ENCODE data around the gene HNRNPC. TPM values are rescaled to one million over a fixed set of nuclear protein-coding genes. Genes with fewer than 3 reads are reported as not detected.

HNRNPC gene
- total and polyA plus RNA-seq, 10 of the 15 experiments (the other 5 are each of a cell fraction or from before 2014, with no cell fraction given): 679 to 1,492 (median 1,262) TPM

GRCh38 chr14:21201732-21202462, 67.3 kb downstream of the HNRNPC start:
- no peak overlapping the region for H3K4me3 ChIP-seq
- H3K4me1 ChIP-seq (ENCODE audit: control insufficient read depth, insufficient read depth, low read length): no peaks in the 10 kb centered on the region
- no TSS peak for BruUV-seq (replicated peaks)
- H3K9me3 ChIP-seq (replicated peaks; ENCODE audit: control insufficient read depth, insufficient read depth, low read length): no peaks in the 10 kb centered on the region
- no peak overlapping the region for H3K9ac ChIP-seq (ENCODE audit: control insufficient read depth, insufficient read depth, low read length)
- TF ChIP-seq TCF7 (IDR thresholded peaks at IDR 0.05; ENCODE audit: borderline replicate concordance): no peak
- no peak for TF ChIP-seq HDAC6 (IDR thresholded peaks at IDR 0.05; ENCODE audit: unreplicated experiment)
- TF ChIP-seq POLR2AphosphoS2 (IDR thresholded peaks at IDR 0.05; ENCODE audit: low read depth, low read length): peak; percentile 40; the same call in 1 of the 2 replicates
- H4K20me1 ChIP-seq (ENCODE audit: control insufficient read depth, insufficient read depth): no peaks in the 10 kb centered on the region
- 68% methylated on average over 12 of the region's 12 CpGs for WGBS (ENCODE audit: insufficient coverage, insufficient replicate concordance, low lambda C conversion rate, missing lambda C conversion rate)
- ChIA-PET POLR2A (interaction anchor here (0.5 kb wide), 1 partner anchor 1813 kb away, joined by 3 read pairs; no protein-coding TSS in a partner anchor), SMC1A (ENCODE audit: uncharacterized antibody, unreplicated experiment) (interaction anchor here (0.9 kb wide), 1 partner anchor 55 kb away, joined by 4 read pairs; no protein-coding TSS in a partner anchor), CTCF (no interaction called here), RAD21 (ENCODE audit: unreplicated experiment) (no interaction called here)
- H3K36me3 ChIP-seq (ENCODE audit: control insufficient read depth in 2 of 2, insufficient read depth in 2 of 2, low read length in 1 of 2): peaks cover 1 to 8% of the 10 kb centered on the region in 2 experiments; a peak in 3 of 4 replicates
- in situ Hi-C loops (cut with MboI) (no loop called here), intact Hi-C loops (cut with micrococcal nuclease; ENCODE audit: unreplicated experiment) (no loop called here)
- H2AFZ ChIP-seq (ENCODE audit: control insufficient read depth, low read depth, low read length): no peak overlapping the region
- FAIRE-seq (no peak), ATAC-seq (no peak), DNase-seq (ENCODE audit: low read depth, low spot score) (no peak)
- no peaks in the 10 kb centered on the region for H3K27me3 ChIP-seq (replicated peaks in 1 of 2; ENCODE audit: control insufficient read depth in 2 of 2, insufficient read depth in 2 of 2, low read length in 1 of 2)
- no peak overlapping the region for H3K4me2 ChIP-seq (ENCODE audit: control insufficient read depth, insufficient read depth)
- H3K79me2 ChIP-seq (ENCODE audit: control insufficient read depth, insufficient read depth, low read length): no peaks in the 10 kb centered on the region
- H3K27ac ChIP-seq (ENCODE audit: control insufficient read depth, insufficient read depth): no peak overlapping the region

GRCh38 chr14:21200752-21201461, 68.3 kb downstream of the HNRNPC start:
- in situ Hi-C loops (cut with MboI) (no loop called here), intact Hi-C loops (cut with micrococcal nuclease; ENCODE audit: unreplicated experiment) (no loop called here)
- Histone ChIP-seq H3K79me2 (ENCODE audit: control insufficient read depth, insufficient read depth, low read length) (no peaks in the 10 kb centered on the region), H3K27me3 (replicated peaks in 1 of 2; ENCODE audit: control insufficient read depth in 2 of 2, insufficient read depth in 2 of 2, low read length in 1 of 2) (no peaks in the 10 kb centered on the region), H3K4me1 (ENCODE audit: control insufficient read depth, insufficient read depth, low read length) (no peaks in the 10 kb centered on the region), H3K4me2 (ENCODE audit: control insufficient read depth, insufficient read depth) (no peak overlapping the region), H3K36me3 (ENCODE audit: control insufficient read depth in 2 of 2, insufficient read depth in 2 of 2, low read length in 1 of 2) (no peaks in the 10 kb centered on the region; a peak in 2 of 4 replicates), H2AFZ (ENCODE audit: control insufficient read depth, low read depth, low read length) (no peak overlapping the region), H3K4me3 (no peak overlapping the region), H3K27ac (ENCODE audit: control insufficient read depth, insufficient read depth) (no peak overlapping the region), H4K20me1 (ENCODE audit: control insufficient read depth, insufficient read depth) (no peaks in the 10 kb centered on the region), H3K9me3 (replicated peaks; ENCODE audit: control insufficient read depth, insufficient read depth, low read length) (no peaks in the 10 kb centered on the region), H3K9ac (ENCODE audit: control insufficient read depth, insufficient read depth, low read length) (no peak overlapping the region)
- no peak for FAIRE-seq
- no peak for DNase-seq (ENCODE audit: low read depth, low spot score)
- RAD21 ChIA-PET (ENCODE audit: unreplicated experiment): no interaction called here
- BruUV-seq (replicated peaks): no TSS peak
- CTCF ChIA-PET: no interaction called here
- WGBS (ENCODE audit: insufficient coverage, insufficient replicate concordance, low lambda C conversion rate, missing lambda C conversion rate): 59% methylated on average over 5 of the region's 5 CpGs
- POLR2A ChIA-PET: no interaction called here
- ATAC-seq: no peak
- SMC1A ChIA-PET (ENCODE audit: uncharacterized antibody, unreplicated experiment): no interaction called here
- no peak for TF ChIP-seq ZNF384 (IDR thresholded peaks at IDR 0.05; ENCODE audit: borderline replicate concordance, low read depth, low read length)
- TF ChIP-seq, protein P1, sequence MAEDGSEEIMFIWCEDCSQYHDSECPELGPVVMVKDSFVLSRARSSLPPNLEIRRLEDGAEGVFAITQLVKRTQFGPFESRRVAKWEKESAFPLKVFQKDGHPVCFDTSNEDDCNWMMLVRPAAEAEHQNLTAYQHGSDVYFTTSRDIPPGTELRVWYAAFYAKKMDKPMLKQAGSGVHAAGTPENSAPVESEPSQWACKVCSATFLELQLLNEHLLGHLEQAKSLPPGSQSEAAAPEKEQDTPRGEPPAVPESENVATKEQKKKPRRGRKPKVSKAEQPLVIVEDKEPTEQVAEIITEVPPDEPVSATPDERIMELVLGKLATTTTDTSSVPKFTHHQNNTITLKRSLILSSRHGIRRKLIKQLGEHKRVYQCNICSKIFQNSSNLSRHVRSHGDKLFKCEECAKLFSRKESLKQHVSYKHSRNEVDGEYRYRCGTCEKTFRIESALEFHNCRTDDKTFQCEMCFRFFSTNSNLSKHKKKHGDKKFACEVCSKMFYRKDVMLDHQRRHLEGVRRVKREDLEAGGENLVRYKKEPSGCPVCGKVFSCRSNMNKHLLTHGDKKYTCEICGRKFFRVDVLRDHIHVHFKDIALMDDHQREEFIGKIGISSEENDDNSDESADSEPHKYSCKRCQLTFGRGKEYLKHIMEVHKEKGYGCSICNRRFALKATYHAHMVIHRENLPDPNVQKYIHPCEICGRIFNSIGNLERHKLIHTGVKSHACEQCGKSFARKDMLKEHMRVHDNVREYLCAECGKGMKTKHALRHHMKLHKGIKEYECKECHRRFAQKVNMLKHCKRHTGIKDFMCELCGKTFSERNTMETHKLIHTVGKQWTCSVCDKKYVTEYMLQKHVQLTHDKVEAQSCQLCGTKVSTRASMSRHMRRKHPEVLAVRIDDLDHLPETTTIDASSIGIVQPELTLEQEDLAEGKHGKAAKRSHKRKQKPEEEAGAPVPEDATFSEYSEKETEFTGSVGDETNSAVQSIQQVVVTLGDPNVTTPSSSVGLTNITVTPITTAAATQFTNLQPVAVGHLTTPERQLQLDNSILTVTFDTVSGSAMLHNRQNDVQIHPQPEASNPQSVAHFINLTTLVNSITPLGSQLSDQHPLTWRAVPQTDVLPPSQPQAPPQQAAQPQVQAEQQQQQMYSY (CRISPR knock-in tag; IDR thresholded peaks at IDR 0.05): no peak
- no peak for TF ChIP-seq PBX3 (IDR thresholded peaks at IDR 0.05; ENCODE audit: insufficient replicate concordance, low read depth, low read length)
- TF ChIP-seq FOS (IDR thresholded peaks at IDR 0.05; ENCODE audit: borderline replicate concordance, extremely low read depth, insufficient read length): no peak
- no peak for TF ChIP-seq BRCA1 (IDR thresholded peaks at IDR 0.05; ENCODE audit: low read depth, low read length)
- no peak for TF ChIP-seq ETV6 (conservative IDR thresholded peaks at IDR 0.05 in 1 of 2, IDR thresholded peaks at IDR 0.05 in 1 of 2; ENCODE audit: borderline replicate concordance in 1 of 2, low read depth in 1 of 2)
- TF ChIP-seq FOXM1 (IDR thresholded peaks at IDR 0.05; ENCODE audit: low read depth, low read length): no peak

Measured in GM12878 (cell line).